Activated T-cell treated with anti-CD3 and anti-CD28 coated beads for 4 hours (primary cell): Measurements from ENCODE around the gene CSMD2.

Experiments used
- DNase-seq: peaks from one replicate; pipeline ENCODE4 v3.0.0-alpha.2; 2020

CSMD2 gene

GRCh38 chr1:33844166-33844565 lies 320.9 kb downstream of the CSMD2 start:
- DNase-seq: no peak

- no peak for DNase-seq
These were observed 322.7 kb downstream of the CSMD2 start for GRCh38 chr1:33842348-33842747.

- no peak for DNase-seq
These were observed 323.5 kb downstream of the CSMD2 start for GRCh38 chr1:33841494-33841893.

- DNase-seq: no peak
These were observed 327.4 kb downstream of the CSMD2 start for GRCh38 chr1:33837635-33838034.

GRCh38 chr1:33836911-33837310 lies 328.1 kb downstream of the CSMD2 start:
- DNase-seq: no peak

GRCh38 chr1:33828654-33829053 lies 336.4 kb downstream of the CSMD2 start:
- no peak for DNase-seq

GRCh38 chr1:33828059-33828458 lies 337.0 kb downstream of the CSMD2 start:
- no peak for DNase-seq

GRCh38 chr1:33826711-33827110 lies 338.3 kb downstream of the CSMD2 start:
- DNase-seq: no peak

GRCh38 chr1:33826311-33826710 lies 338.7 kb downstream of the CSMD2 start:
- no peak for DNase-seq

- no peak for DNase-seq
These were observed 339.5 kb downstream of the CSMD2 start for GRCh38 chr1:33825506-33825905.

- DNase-seq: no peak
These were observed 340.1 kb downstream of the CSMD2 start for GRCh38 chr1:33824971-33825370.

- no peak for DNase-seq
These were observed 340.7 kb downstream of the CSMD2 start for GRCh38 chr1:33824321-33824720.

- no peak for DNase-seq
These were observed 341.2 kb downstream of the CSMD2 start for GRCh38 chr1:33823830-33824229.

- no peak for DNase-seq
These were observed 341.6 kb downstream of the CSMD2 start for GRCh38 chr1:33823401-33823800.

GRCh38 chr1:33822396-33822795 lies 342.6 kb downstream of the CSMD2 start:
- DNase-seq: no peak

- no peak for DNase-seq
These were observed 343.7 kb downstream of the CSMD2 start for GRCh38 chr1:33821291-33821690.

- no peak for DNase-seq
These were observed 344.2 kb downstream of the CSMD2 start for GRCh38 chr1:33820804-33821203.

GRCh38 chr1:33819913-33820311 lies 345.1 kb downstream of the CSMD2 start:
- no peak for DNase-seq

- DNase-seq: no peak
These were observed 345.6 kb downstream of the CSMD2 start for GRCh38 chr1:33819290-33819912.

- no peak for DNase-seq
These were observed 347.0 kb downstream of the CSMD2 start for GRCh38 chr1:33818071-33818470.

GRCh38 chr1:33815061-33815460 lies 350.0 kb downstream of the CSMD2 start:
- DNase-seq: no peak

- no peak for DNase-seq
These were observed 350.9 kb downstream of the CSMD2 start for GRCh38 chr1:33814166-33814565.

- no peak for DNase-seq
These were observed 354.5 kb downstream of the CSMD2 start for GRCh38 chr1:33810571-33810970.

- no peak for DNase-seq
These were observed 359.0 kb downstream of the CSMD2 start for GRCh38 chr1:33805988-33806387.

GRCh38 chr1:33802268-33802667 lies 362.8 kb downstream of the CSMD2 start:
- no peak for DNase-seq

GRCh38 chr1:33797849-33798248 lies 367.2 kb downstream of the CSMD2 start:
- no peak for DNase-seq
